OCI-LY3 (cell line): ENCODE data around the gene GLB1L3.

Source experiments
- EZH2phosphoT487 ChIP-seq: fragments of 200-600 bp; shearing (Covaris generic); IDR thresholded peaks from 2 replicates; pipeline ENCODE4 v1.6.1; 2018; ENCODE audit warnings: antibody characterized with exemption, mixed run types, low read depth
- TF ChIP-seq, protein P1 (sequence below): fragments of 200-600, 300-600 bp; sonication (generic); IDR thresholded peaks from 2 replicates; pipeline ENCODE4 v1.5.1; 2014; ENCODE audit warnings: antibody characterized with exemption, low read length, low read depth

DNA sequence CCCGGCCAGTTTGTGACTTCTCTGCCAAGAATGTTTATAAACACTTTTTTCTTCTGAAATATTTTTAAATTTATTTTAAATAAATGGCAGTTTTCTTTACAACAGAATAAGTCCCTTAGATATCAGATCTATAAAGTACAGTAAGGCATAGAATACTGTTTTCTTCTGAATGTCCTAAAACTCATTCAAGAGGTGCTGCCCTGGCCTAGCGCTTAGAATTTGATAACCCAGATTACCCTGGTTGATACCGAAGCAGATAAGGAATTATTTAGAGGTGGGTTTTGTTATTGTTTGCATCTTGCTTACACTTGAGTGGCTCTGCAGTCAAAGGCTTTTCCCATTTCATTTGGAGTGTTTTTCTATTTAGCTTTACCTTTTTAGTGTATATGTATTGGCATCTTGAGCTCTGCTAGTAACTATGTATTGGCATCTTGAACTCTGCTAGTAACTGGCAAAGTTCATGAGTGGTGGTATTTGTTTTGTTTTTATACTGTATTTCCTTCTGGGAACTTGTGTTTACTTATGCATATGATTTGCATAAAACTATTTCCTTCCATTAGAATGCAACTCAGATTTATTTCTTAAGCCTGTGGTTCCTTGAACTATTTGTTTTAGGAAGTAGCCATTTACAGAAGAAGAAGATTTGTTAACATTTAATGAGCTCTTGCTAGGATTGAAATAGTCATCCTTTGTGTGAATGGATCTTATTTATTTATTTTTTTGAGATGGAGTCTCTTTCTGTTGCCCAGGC lies 21.6 kb upstream of the GLB1L3 start:
- TF ChIP-seq, protein P1, sequence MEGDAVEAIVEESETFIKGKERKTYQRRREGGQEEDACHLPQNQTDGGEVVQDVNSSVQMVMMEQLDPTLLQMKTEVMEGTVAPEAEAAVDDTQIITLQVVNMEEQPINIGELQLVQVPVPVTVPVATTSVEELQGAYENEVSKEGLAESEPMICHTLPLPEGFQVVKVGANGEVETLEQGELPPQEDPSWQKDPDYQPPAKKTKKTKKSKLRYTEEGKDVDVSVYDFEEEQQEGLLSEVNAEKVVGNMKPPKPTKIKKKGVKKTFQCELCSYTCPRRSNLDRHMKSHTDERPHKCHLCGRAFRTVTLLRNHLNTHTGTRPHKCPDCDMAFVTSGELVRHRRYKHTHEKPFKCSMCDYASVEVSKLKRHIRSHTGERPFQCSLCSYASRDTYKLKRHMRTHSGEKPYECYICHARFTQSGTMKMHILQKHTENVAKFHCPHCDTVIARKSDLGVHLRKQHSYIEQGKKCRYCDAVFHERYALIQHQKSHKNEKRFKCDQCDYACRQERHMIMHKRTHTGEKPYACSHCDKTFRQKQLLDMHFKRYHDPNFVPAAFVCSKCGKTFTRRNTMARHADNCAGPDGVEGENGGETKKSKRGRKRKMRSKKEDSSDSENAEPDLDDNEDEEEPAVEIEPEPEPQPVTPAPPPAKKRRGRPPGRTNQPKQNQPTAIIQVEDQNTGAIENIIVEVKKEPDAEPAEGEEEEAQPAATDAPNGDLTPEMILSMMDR = no peak
- no peak for TF ChIP-seq EZH2phosphoT487
